HG03469 (cell line): ENCODE data around the gene TMEM267.
A peak's percentile ranks its signal among the peaks of the same experiment; 100 is the strongest.
"Not testable (repeated sequence)": the region's sequence is repeated elsewhere in the genome, so short reads cannot be mapped to it uniquely, and the experiment has no call there.

Experiments
- ATAC-seq: cut with Tn5 transposase; IDR thresholded peaks from one replicate; pipeline ENCODE4 v1.9.1; 2021; ENCODE audit warnings: mild to moderate bottlenecking, moderate library complexity, moderate number of reproducible peaks; ENCODE audit not compliant: unreplicated experiment

TMEM267 gene

DNA sequence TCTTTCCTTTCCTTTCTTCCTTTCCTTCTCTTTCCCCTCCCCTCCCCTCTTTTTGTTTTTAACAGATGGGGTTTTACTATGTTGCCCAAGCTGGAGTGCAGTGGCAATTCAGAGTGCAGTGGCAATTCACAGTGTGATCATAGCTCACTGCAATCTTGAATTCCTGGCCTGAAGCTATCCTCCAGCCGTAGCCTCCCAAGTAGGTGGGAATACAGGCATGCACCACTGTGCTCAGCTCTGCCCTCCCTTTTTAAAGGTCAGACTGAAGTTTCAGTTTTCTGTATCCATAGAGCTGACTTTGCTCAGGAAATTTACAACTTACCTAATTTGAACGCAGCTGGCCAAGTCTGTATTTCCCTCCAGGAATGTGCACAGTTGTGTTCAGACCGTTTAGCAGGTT is 72.2 kb downstream of the TMEM267 start:
- no peak for ATAC-seq

DNA sequence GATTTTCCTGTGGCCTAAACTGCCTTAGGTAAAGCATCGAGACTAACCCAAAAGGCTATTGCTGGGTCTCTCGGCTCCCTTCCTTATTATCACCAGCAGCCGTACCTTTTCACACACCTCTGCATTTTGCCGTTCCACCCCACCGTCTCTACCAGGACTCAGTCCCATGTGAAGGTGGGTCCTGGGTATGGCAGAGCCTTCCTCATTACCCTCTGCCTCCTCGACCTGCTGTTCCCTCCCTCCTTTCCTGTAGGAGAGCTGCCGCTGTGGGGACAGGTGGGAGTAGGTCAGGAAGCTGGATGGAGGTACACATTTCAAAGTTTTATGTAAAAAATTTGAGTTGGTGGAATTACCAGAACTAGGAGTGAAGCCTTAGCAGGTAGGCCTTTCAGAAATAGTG is 73.3 kb downstream of the TMEM267 start:
- ATAC-seq, result no peak

DNA sequence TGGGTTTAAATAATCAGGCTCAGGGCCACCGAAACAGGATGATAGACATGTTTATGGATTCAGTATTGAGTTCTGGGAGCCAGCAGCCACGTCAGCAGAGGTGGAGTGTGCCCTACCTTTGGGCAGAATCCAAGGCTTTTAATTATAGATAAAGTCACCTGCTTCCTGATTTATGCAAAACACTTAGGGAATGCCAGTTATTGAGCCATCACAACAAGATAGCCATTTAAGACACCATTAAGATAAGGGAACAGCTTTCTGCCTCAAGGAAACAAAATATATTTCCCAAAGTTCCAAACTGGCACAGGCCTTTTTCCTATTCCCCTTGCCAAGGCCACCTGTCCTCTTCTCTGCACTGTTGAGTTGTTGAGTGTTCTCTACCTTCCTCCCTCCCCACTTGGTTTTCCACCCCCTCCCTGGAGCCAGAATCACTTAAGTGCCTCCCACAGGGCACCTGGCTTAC is 73.8 kb downstream of the TMEM267 start:
- no peak for ATAC-seq

DNA sequence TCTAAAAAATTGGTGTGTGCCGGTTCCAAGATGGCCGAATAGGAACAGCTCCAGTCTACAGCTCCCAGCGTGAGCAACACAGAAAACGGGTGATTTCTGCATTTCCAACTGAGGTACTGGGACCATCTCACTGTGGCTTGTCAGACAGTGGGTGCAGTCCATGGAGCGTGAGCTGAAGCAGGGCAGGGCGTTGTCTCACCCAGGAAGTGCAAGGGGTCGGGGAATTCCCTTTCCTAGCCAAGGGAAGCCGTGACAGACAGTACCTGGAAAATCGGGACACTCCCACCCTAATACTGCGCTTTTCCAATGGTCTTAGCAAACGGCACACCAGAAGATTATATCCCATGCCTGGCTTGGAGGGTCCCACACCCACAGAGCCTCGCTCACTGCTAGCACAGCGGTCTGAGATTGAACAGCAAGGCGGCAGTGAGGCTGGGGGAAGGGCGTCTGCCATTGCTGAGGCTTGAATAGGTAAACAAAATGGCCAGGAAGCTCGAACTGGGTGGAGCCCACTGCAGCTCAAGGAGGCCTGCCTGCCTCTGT is 81.1 kb downstream of the TMEM267 start:
- ATAC-seq, result not testable (repeated sequence)

DNA sequence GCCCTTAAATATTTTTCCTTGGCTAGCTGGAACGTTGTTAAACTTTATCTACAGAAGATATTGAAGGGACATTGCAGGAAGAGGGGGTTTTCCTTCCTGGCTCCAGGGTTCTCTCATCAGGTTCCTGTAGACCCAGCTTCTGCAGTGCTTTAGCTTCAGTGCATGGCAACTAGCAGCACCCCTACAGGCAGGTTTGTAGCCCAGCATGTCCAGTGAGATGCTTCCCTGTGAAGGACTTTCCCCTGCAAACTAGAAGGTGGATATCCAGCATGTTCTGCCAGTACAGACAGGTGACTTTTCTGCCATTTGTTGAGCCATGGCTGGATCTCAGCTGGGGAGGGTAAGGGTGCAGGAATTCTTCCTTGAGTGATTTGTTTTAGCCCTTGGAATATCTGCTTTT is 81.8 kb downstream of the TMEM267 start:
- no peak for ATAC-seq

DNA sequence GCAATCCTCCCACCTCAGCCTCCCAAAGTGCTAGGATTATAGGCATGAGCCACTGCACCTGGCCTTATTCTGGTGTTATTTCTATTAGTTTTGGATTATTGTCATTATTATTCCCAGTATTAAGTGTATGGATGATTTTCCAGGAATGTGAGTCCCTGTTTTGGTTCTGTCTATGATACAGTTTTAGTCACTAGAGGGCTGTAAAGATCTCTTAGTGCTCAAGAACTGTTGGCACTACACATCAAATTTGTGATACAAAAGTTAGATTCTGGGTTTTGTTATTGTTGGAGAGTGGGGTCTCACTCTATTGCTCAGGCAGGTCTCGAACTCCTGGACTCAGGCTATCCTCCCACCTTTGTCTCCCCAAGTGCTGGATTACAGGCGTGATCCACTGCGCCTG is 83.6 kb downstream of the TMEM267 start:
- no peak for ATAC-seq

DNA sequence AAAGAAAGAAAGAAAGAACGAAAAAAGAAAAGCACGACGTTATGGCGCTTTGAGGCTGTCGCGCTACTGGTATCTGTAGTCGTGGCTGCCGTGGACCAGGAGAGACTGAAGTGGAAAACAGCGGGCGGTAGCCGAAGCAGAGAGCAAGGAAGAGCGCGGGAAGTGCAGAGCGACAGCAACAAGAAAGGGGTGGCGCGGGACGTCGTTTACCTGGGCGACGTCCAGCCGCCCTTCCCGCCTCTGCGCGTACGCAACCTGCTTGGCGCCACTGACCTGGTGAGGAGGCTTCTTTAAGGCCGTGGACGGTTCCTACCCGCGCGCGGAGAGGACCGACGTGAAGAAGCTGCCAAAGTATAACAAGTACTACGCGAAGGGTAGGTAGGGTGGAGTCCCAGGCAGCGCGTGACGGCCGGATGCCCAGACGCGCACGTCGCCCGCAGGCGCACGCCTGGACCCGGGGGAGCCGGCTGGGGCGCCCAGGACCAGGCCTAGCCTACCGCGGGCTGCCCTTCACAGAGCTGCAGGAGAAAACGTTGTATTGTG is 86.8 kb downstream of the TMEM267 start:
- ATAC-seq, result peak; percentile 89
